DND-41 (cell line): Measurements from ENCODE around the gene ARHGDIB.
A peak's percentile ranks its signal among the peaks of the same experiment; 100 is the strongest.

ENCODE experiments used
- ATAC-seq: fragments of 200-7000 bp; cut with Tn5 transposase; 3 replicates; pipeline ENCODE4 v1.9.1; 2021; ENCODE audit warnings: low read depth; ENCODE audit not compliant: insufficient read depth
- DNase-seq: peaks from one replicate; pipeline ENCODE4 v3.0.0-alpha.2; 2020
- H2AFZ ChIP-seq: 2 replicates; pipeline ENCODE4 v1.6.0; 2012; ENCODE audit warnings: low read depth, low read length
- H3K27ac ChIP-seq: 2 replicates; pipeline ENCODE4 v1.5.1; 2012; ENCODE audit warnings: low read length, inconsistent platforms
- H3K27me3 ChIP-seq: fragments of 200-600 bp; sonication (generic); 2 replicates; pipeline ENCODE4 v1.6.0; 2012; ENCODE audit warnings: low read length, mild to moderate bottlenecking, inconsistent platforms; ENCODE audit not compliant: insufficient read depth, poor library complexity
- H3K36me3 ChIP-seq: 2 replicates; pipeline ENCODE4 v1.5.1; 2012; ENCODE audit warnings: low read length, inconsistent platforms; ENCODE audit not compliant: insufficient read depth
- H3K4me1 ChIP-seq: 2 replicates; pipeline ENCODE4 v1.5.1; 2012; ENCODE audit warnings: mild to moderate bottlenecking, low read length; ENCODE audit not compliant: insufficient read depth
- H3K4me2 ChIP-seq: 2 replicates; pipeline ENCODE4 v1.6.0; 2012; ENCODE audit warnings: mild to moderate bottlenecking, moderate library complexity, low read length, inconsistent platforms; ENCODE audit not compliant: insufficient read depth
- H3K4me3 ChIP-seq, 2 experiments: fragments of 200-600 bp in 1 of 2; shearing (Covaris generic) in 1 of 2; 2 replicates each; pipeline ENCODE4 v1.5.1; 2012 to 2016; ENCODE audit warnings: inconsistent platforms in 2 of 2, low read length in 2 of 2, mild to moderate bottlenecking in 2 of 2, low read depth in 1 of 2, moderate library complexity in 1 of 2
- H3K79me2 ChIP-seq: 2 replicates; pipeline ENCODE4 v1.6.0; 2012; ENCODE audit warnings: low read length, inconsistent platforms; ENCODE audit not compliant: insufficient read depth
- H3K9ac ChIP-seq: 2 replicates; pipeline ENCODE4 v1.6.0; 2012; ENCODE audit warnings: low read depth, mild to moderate bottlenecking, inconsistent platforms, low read length, moderate library complexity
- H3K9me3 ChIP-seq: 2 replicates; pipeline ENCODE4 v1.5.1; 2012; ENCODE audit warnings: low read length, moderate library complexity, mild to moderate bottlenecking, inconsistent platforms; ENCODE audit not compliant: insufficient read depth, severe bottlenecking
- H4K20me1 ChIP-seq: 2 replicates; pipeline ENCODE4 v1.6.0; 2012; ENCODE audit warnings: low read length; ENCODE audit not compliant: insufficient read depth
- CTCF ChIP-seq: IDR thresholded peaks from 2 replicates; pipeline ENCODE4 v1.5.1; 2012; ENCODE audit warnings: borderline replicate concordance, low read length, moderate library complexity, mild to moderate bottlenecking; ENCODE audit not compliant: poor library complexity, severe bottlenecking; ENCODE audit errors: extremely low read depth
- EZH2 ChIP-seq: IDR thresholded peaks from 3 replicates; pipeline ENCODE4 v1.6.1; 2012; ENCODE audit warnings: borderline replicate concordance, low read depth, mild to moderate bottlenecking, moderate library complexity, low read length, inconsistent platforms; ENCODE audit not compliant: severe bottlenecking

The ARHGDIB gene

DNA sequence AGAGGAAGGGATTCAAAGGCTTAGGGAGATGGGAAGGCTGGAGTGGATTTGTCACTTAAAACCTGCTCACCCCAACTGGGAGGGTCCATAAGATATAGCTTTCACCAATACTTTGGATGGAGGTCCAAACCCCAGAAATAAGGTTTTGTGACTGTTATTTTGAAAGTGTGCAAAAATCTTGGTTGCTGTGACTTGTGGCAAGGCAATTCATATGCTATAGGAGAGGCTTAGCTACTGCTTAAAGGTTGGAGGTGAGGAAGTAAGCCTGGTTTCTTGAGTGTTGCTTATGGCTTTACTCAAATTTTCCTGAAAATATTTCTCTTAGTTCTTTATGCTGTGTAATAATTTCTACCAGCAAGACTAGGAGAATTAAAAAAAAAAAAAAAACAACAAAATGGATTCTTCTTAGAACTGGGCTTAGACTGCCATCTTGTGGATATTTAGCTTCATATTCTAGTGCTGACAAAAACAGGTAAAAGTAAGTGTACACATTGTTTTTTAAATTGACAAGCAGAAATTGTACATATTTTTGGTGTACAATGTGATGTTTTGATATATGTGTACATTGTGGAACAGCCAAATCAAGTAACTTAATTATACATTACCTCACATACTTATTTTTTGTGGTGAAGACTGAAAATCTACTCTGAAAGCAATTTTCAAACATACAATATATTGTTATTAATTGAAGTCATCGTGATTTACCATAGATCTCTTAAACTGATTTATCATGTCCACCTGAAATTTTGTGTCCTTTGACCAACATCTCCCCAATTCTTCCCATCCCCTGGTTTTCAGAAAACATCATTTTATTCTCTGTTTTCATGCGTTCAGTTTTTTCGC is 34.4 kb upstream of the ARHGDIB start:
- Histone ChIP-seq H3K9ac (no peak overlapping the region), H3K36me3 (no peaks in the 10 kb centered on the region), H3K9me3 (no peaks in the 10 kb centered on the region), H4K20me1 (no peaks in the 10 kb centered on the region), H3K4me1 (peaks cover 20% of the 10 kb centered on the region), H2AFZ (peak overlapping the region; percentile 61), H3K4me3 (no peak overlapping the region), H3K27ac (peak overlapping the region; percentile 60), H3K4me2 (no peak overlapping the region), H3K79me2 (no peaks in the 10 kb centered on the region), H3K27me3 (no peaks in the 10 kb centered on the region)
- DNase-seq (no peak), ATAC-seq (peak; percentile 63; the same call in 2 of the 3 replicates)
- TF ChIP-seq CTCF (peak; percentile 80), EZH2 (no peak)

GRCh38 chr12:14994610-14995009 is 33.2 kb upstream of the ARHGDIB start:
- H3K9ac ChIP-seq = no peak overlapping the region
- ATAC-seq = no peak
- no peak for DNase-seq

DNA sequence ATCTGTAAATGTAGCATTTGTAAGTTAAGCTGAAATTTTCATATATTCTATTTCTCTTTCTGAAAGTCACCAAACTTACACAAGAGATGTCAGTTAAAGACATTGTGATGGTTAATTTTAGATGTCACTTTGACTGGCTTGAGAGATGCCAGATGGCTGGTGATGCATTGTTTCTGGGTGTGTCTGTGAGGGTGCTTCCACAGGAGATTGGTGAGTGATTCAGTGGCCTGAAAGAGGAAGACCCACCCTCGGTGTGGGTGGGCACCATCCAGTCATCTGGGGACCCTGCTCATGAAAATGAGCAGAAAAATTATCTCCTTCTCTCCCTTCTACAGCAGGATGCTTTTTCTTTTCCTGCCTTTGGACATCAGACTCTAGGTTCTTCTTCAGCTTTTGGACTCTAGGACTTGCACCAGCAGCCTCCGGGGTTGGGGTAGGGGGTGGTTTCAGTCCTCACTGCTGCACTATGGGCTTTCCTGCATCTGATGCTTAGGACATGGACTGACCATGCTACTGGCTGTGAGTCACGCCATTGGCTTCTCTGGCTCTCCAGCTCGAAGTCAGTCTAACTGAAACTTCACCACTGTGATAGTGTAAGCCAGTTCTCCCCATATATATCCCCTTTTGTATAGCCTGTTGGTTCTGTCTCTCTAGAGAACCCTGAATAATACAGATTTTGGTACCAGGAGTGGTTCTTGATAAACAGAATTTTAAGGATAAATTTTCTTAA is 32.3 kb upstream of the ARHGDIB start:
- no peak for DNase-seq

More at GRCh38 chr12:14994610-14995009, 33.2 kb upstream of the ARHGDIB start:
- no peaks in the 10 kb centered on the region for H3K79me2 ChIP-seq
- no peaks in the 10 kb centered on the region for H4K20me1 ChIP-seq
- no peak overlapping the region; the same call in 1 of the 2 replicates for H2AFZ ChIP-seq
- no peak overlapping the region for H3K4me3 ChIP-seq
- no peak overlapping the region for H3K4me2 ChIP-seq
- TF ChIP-seq CTCF = no peak
- no peak for TF ChIP-seq EZH2
- no peak overlapping the region for H3K27ac ChIP-seq
- no peaks in the 10 kb centered on the region for H3K9me3 ChIP-seq
- H3K36me3 ChIP-seq = no peaks in the 10 kb centered on the region
- peaks cover 20% of the 10 kb centered on the region for H3K4me1 ChIP-seq
- no peaks in the 10 kb centered on the region for H3K27me3 ChIP-seq

More for the DNA sequence above, 32.3 kb upstream of the ARHGDIB start:
- no peak overlapping the region for H3K9ac ChIP-seq
- H3K27ac ChIP-seq = peak overlapping the region; percentile 12; the same call in 1 of the 2 replicates
- no peak overlapping the region for H3K4me2 ChIP-seq
- no peaks in the 10 kb centered on the region for H3K27me3 ChIP-seq
- no peak overlapping the region for H2AFZ ChIP-seq
- no peaks in the 10 kb centered on the region for H4K20me1 ChIP-seq
- ATAC-seq = 0 out of 3 replicates have a peak, but pooled peaks have one; percentile 47
- H3K9me3 ChIP-seq = no peaks in the 10 kb centered on the region
- peaks cover 20% of the 10 kb centered on the region for H3K4me1 ChIP-seq
- no peaks in the 10 kb centered on the region for H3K79me2 ChIP-seq
- H3K36me3 ChIP-seq = no peaks in the 10 kb centered on the region
- H3K4me3 ChIP-seq = no peak overlapping the region
- TF ChIP-seq EZH2 (no peak), CTCF (no peak)
